Testis (tissue), 2 donors: ENCODE data around the gene C1RL.

Source experiments
- CTCF ChIP-seq, 3 experiments: fragments of 450-650 bp in 2 of 3; fragments of 200-600 bp in 1 of 3; sonication (generic) in 1 of 3; IDR thresholded peaks; one replicate each; pipeline ENCODE4 v1.5.1; 2016 to 2019; ENCODE audit warnings: antibody characterized with exemption in 3 of 3, mild to moderate bottlenecking in 2 of 3, moderate library complexity in 1 of 3
- POLR2A ChIP-seq: fragments of 450-650 bp; IDR thresholded peaks from one replicate; pipeline ENCODE4 v1.6.1; 2017; ENCODE audit warnings: antibody characterized with exemption, mild to moderate bottlenecking, moderate library complexity

GRCh38 chr12:7083125-7083524 is 25.9 kb downstream of the C1RL start:
- TF ChIP-seq CTCF (IDR thresholded peaks at IDR 0.05) (no peak), POLR2A (no peak)
